HG02623 (cell line): ENCODE results near the gene TDRD3.
"Not testable (repeated sequence)": the region's sequence is repeated elsewhere in the genome, so short reads cannot be mapped to it uniquely, and the experiment has no call there.

Experiments used
- ATAC-seq: cut with Tn5 transposase; IDR thresholded peaks from one replicate; pipeline ENCODE4 v1.9.1; 2021; ENCODE audit warnings: moderate library complexity; ENCODE audit not compliant: unreplicated experiment

TDRD3 gene

DNA sequence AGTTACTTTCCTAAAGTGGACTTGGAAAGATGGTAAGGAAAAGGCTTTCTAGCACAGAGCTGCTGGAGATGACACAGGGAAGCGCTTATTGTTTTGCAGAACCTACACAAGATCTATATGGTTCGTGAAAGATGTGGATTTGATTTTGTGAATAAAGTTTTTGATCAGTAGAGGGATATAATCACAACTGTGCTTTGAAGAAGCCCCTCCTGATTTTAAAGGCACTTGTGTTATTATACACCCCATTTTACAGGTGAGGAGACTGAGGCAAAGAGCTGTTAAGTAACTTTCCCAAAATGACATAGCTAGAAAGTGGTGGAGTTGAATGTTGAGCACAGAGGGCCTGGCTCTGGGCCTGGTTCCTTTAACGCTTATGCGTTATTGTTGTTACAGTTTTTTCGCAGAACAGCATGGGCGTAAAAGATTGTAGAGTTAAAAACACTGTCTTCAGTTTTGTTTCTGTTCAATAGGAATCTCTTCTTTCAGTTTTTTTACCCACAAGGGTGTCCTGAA lies 1.4 kb downstream of the TDRD3 start:
- no peak for ATAC-seq

DNA sequence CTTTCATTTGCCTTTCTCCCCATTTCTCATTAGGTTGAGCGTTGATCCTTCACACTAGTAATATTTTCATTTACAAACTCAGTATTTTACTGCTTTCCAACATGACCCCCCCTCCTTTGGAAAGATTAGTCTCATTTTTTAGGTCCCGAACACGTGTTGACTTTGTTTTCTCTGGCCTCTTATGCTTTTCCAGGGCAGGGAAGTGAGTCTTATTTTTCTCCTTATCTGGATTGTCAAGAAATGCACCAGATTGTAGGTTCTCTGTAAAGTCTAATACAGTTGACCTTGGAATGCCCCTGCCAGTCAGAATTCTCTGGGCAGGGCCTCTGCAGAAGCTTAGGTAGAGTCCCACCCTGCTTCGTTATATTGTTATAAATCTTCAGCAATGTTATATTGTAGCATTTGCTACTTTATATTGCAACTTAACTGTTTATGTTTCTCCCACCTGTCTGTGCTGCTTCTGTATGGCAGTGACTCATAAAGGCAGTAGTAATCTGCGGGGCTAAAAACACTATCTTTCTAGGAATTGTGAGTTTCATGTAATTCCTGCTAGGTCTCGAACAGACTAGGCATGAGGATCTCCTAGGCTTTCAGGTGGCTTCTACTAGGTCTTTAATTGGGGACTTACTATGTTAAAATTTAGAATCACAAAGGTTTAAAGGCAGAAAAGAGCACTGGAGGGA lies 2.0 kb downstream of the TDRD3 start:
- no peak for ATAC-seq

DNA sequence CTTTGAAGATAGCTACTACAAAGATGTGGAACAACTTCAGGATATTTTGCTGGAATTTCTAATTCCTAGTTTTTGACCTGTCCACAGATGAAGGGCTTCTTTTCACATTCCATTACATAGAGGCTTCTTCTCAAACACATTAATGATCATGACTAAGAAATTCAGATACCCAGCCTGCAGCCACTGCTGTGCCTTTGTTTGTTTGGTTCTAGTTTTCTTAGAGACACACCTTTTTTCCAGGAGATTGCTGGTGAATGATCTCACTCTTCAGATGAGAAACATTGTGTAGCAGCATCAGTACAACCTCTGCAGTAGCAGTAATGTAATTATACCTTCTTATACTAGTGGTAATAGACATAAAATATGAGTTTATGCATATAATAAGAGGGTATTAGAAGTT lies 5.0 kb downstream of the TDRD3 start:
- ATAC-seq = no peak

DNA sequence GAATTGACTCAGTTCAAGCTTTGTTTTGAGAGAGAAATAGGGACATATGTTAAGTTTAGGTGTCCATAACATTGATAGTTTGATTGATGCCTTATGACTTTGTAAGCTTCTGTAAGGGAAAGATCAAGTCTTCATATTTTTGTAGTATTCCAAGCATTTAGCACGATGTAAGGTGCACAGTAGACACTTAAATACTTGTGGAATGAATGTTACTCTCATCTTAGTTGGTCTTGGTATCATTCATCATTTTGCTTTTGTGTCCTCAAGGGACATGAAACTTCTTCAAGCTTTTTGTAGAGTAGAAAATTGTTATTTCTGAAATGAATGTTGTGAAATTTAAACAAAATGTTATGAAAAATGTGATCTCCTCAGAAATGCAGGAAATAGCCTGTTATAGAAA lies 10.1 kb downstream of the TDRD3 start:
- no peak for ATAC-seq

DNA sequence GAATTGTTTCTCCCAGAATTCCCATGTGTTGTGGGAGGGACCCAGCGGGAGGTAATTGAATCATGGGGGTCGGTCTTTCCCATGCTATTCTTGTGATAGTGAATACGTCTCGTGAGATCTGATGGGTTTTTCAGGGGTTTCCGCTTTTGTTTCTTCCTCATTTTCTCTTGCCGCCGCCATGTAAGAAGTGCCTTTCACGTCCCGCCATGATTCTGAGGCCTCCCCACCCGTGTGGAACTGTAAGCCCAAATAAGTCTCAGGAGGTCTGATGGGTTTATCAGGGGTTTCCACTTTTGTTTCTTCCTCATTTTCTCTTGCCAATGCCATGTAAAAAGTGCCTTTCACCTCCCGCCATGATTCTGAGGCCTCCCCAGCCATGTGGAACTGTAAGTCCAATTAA lies 10.8 kb downstream of the TDRD3 start:
- ATAC-seq = not testable (repeated sequence)

DNA sequence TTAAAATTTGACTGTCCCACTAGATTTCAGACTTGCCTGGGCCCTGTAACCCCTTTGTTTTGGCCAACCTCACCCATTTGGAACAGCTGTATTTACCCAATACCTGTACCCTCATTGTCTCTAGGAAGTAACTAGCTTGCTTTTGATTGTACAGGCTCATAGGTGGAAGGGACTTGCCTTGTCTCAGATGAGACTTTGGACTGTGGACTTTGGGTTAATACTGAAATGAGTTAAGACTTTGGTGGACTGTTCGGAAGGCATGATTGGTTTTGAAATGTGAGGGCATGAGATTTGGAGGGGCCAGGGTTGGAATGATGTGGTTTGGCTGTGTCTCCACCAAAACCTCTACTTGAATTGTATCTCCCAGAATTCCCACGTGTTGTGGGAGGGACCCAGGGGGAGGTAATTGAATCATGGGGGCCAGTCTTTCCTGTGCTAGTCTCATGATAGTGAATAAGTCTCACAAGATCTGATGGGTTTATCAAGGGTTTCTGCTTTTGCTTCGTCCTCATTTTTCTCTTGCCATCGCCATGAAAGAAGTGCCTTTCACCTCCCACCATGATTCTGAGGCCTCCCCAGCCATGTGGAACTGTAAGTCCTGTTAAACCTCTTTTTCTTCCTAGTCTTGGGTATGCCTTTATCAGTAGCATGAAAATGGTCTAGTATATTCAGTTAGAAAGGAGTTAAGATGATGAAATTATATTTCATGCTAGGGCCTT lies 12.7 kb downstream of the TDRD3 start:
- not testable (repeated sequence) for ATAC-seq

DNA sequence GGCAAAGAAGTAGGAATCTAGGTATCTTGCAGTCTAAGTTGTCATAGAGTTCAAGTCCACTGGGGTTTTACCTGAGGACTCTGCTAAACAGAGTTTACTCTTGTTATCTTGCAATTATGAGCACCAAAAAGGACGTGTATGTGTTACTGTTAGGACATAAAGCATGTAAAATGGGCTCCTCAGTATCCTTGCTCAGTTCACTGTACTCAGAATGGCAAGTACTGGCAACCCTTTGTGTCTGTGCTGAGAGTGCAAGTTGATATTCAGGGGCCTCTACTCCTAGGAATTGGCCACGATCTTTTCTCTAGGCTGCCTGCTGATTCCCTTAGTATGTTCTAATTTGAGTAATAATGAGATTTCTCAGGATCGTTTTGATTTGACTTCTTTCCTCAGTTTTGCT lies 13.3 kb downstream of the TDRD3 start:
- ATAC-seq = no peak

DNA sequence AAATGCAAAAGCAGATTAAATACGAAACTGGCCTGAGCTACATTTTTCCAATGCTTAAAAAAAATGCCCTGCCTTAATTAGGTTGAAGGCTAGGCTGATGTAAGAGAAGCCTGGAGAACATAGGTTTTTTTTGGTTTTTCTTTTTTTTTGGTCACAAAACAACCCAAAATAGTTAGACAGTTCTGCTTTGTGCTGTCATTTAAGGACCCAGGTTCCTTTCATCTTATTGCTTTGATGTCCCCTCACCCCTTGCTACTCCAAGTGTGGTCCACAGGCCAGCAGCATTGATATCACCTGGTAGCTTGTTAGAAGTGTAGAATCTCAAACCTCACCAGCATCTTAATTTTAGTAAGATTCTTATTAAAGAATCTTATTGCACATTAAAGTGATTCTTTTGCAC lies 14.4 kb downstream of the TDRD3 start:
- no peak for ATAC-seq

DNA sequence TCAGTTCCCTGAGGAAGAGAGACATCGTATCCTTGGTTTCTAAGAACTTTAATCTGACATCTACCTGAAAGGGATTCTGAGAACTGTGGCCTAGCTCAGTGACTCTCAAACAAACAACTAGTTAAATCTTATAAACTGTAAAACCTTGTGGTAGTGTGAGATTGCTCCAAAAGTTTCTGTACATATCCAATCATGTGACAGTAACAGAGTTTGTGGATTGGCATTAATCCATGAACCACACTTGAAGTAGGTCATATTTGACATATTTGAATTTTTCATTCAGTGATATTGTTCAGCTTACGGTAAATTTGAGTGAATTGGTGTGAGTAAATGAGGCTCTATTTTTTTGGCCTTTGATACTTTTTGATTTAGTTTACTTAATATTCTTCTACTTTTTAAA lies 15.0 kb downstream of the TDRD3 start:
- ATAC-seq = no peak

DNA sequence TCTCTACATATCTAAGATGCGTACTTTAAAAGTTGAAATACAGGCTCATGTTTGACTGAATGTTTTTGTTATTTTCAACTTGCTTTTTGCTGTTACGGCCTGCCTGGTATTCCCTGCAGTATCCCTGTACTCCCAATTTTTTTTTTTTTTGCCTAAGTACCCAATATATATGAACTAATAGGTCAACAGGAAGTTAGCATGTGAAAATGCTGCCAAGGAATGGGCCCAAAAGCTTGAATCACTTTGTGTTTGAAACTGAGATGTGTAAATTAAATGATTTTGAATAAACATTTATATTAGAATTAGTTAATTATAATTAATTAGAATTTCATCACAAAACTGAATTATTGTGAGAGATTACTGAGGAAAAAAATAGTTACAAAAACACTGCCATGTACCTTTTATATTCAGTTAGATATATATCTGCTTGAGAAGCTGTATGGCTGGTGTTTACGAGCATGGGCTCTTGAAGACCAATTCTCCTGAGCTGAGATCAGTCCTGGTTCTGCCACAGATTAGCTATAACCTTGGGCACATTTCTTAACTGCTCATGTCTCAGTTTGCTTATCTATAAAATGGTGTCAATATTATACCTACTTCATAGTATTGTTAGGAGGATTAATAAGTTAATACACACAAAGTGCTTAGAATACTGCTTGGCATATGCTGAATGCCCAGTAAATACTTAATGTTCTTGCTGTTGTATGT lies 16.0 kb downstream of the TDRD3 start:
- no peak for ATAC-seq

DNA sequence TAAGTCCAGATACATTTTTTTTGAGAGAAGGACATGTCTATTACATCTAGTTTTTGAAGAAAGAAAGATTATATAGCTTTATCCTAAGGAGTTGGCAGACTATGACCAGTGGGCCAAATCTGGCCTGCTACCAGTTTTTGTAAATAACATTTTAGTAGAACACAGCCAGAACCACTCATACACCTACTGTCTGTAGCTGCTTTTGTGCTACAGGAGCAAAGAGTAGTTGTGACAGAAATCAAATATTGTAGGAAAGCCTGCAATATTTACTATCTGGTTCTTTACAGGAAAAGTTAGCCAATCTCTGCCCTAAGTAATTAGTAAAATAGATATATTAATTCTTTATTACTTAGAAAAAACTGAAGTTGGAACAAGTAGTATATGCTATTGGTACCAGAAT lies 17.2 kb downstream of the TDRD3 start:
- ATAC-seq = no peak

DNA sequence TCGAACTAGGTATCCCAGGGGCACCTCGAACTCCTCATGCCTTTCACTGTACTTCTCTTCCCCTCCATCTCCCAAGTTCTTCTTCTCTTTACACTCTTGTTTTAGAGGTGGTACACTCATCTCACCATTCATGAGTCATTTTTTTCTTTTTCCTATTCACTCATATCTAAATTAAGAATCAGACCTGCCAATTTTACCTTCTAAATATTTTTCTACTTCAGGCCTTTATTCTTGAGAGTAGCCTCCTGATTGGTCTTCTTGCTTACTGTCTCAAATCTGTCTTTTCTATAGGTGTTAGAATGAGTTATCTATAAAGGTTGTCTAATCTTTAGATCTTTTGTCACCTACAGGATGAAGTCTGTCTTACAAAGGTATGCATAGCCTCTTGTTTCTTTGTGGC lies 20.7 kb downstream of the TDRD3 start:
- no peak for ATAC-seq

DNA sequence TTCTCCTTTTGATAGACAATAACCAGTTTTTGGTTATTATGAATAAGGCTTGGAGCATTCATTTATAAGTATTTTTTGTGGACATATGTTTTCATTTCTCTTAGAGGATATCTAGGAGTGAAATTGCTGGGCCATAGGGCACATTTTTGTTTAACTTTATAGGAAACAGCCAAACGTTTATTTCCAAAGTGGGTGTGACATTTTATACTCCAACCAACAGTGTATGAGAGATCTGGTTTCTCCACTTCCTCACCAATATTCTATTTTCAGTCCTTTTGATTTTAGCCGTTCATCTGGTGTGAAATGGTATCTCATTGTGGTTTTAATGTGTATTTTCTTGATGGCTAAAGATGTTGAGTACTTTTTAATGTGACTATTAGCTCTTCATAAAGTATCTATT lies 21.9 kb downstream of the TDRD3 start:
- ATAC-seq = no peak

DNA sequence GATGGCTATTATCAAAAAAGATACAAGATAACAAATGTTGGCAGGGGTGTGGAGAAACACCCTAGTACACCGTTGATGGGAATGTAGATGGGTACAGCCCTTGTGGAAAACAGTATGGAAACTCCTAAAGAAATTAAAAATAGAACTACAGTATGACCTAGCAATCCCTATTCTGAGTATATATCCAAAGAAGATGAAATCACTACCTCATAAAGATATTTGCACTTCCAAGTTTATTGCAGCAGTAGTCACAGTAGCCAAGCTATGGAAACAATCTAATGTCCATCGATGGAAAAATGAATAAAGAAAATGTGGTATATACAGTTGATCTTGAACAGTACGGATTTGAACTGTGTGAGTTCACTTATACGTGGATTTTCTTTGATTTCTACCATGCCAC lies 28.3 kb downstream of the TDRD3 start:
- ATAC-seq = no peak

DNA sequence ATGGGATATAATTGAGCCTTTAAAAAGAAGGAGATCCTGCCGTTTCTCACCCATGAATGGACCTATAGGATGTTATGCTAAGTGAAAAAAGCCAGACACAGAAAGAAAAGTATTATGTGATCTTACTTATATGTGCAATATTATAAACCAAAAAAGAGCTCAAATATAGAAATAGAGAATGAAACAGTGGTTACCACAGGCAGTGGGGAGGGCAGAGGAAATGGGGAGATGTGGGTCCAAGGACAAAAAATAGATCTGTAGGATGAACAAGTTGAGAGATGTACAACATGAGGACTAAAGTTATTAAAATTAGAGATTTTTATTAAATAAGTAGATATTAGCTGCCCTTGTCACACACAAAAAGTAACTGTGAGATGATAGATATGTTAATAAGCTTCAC lies 29.1 kb downstream of the TDRD3 start:
- ATAC-seq = no peak

DNA sequence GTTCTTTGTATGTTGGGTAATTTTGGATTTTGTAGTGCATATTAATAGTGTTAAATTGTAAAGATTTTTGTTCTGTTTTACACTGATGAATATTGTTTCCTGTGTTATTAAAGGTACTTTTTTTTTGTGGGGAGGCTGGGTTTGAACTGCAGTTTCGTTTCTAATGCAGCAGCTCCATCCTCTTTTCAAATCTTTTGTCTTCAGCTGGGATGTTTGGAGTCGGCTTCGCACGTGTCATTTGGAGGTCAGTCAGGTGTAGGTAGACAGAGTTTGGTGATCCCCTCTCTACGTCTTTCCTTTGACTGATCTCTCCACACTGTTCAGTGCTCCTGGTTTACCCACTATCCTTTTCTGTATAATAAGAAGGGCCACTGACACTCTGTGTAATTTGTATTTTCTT lies 30.3 kb downstream of the TDRD3 start:
- ATAC-seq = peak; percentile 47

DNA sequence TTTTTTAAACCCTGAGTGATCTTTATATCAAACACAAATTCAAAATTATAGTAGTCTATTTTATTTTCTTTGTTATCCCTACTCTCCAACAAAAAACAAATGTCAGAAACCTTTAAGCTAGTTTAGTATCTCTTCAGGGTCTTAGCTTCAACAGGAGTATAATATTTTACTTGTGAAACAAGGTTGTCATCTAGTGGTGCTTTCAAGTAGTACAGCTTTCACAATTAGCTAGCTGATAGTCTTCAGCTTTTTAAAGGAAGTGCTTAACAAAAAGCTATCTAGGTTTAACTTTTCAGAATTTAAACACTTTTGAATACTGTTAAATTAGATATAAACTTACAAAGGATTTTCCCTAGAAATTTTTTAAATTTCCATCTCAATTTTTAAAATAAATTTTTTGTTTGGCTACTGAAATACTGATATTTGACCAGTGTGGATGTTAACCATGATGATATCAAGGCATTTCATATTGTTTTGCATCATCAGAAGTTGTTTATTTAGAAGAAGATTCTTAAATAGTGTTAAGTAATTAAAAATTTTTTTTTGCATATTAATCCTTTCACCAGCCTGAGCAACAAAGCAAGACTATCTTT lies 34.2 kb downstream of the TDRD3 start:
- peak; percentile 69 for ATAC-seq

DNA sequence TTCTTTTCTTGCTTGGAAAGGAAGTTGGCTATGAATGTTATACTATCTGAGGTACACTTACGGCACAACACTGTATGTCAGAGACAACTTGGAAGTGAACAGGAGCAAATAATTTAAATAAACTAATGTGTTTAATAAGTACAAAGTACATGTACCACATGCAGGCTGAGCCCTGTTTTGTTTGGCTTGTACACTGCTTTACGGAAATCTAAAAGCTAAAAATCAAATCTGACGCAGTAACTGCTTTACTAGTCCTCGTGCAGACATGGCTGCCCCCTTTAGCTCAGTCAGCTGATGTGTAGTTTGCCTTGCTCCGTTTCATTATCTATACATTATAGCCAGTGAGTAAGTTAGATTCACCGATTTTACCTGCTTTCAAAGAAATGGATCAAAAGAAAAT lies 36.5 kb downstream of the TDRD3 start:
- ATAC-seq = no peak

DNA sequence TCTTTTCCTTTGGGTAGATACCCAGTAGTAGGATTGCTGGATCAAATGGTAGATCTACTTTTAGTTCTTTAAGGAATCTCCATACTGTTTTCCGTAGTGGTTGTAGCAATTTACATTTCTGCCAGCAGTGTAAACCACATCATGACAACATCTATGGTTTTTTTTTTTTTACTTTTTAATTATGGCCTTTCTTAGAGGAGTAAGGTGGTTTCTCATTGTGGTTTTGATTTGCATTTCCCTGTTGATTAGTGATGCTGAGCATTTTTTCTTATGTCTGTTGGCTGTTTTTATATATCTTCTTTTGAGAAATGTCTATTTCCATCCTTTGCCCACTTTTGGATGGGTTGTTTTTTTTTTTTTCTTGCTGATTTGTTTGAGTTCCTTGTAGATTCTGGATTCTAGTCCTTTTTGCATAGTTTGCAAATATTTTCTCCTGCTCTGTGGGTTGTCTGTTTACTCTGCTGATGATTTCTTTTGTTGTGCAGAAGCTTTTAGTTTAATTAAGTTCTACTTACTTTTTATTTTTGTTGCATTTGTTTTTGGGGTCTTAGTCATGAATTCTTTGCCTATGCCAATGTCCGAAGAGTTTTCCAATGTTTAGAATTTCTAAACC lies 38.8 kb downstream of the TDRD3 start:
- ATAC-seq = no peak

DNA sequence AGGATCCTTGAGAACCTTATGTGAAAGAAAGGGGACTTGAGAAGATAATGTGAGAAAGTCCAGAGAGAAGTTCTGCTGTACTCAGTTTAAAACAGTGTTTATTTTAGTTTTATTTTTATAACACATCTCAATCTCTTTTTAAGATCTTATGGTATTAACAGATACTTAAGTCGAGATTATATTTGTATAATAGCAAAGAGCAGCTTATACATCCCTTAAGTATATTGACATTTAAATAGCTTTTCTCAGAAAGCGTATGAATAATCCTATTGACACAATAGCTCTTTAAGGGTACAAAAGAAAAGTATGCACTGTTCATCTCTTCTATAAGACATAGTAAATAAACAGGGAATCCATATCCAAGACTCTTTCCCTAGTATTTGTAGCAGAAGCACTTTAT lies 42.2 kb downstream of the TDRD3 start:
- no peak for ATAC-seq

DNA sequence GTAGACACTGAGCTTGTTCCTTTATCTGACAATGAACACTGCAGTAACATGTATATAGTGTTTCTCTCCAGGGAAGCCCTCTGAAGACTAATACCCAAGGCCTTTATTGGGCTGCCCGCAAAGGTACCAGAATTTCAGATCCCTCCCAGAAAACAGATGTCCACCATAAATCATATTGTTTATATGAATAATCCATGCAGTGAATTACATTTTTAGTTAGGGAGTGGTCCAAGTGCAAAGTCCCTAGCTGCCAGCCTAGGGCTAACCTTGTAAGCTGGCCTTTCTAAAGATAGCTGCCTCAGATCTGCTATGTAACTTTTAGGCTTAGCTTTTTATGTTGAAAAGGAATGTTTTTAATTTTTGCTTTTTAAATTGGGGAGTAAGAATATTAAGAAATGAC lies 44.7 kb downstream of the TDRD3 start:
- no peak for ATAC-seq
